ENCODE results near the gene TMEM259. TPM values are rescaled to one million over a fixed set of nuclear protein-coding genes. Genes with fewer than 3 reads are reported as not detected.

The TMEM259 gene
- polyA plus RNA-seq, 3 donors, result 92.3 to 145 (median 126) TPM

DNA sequence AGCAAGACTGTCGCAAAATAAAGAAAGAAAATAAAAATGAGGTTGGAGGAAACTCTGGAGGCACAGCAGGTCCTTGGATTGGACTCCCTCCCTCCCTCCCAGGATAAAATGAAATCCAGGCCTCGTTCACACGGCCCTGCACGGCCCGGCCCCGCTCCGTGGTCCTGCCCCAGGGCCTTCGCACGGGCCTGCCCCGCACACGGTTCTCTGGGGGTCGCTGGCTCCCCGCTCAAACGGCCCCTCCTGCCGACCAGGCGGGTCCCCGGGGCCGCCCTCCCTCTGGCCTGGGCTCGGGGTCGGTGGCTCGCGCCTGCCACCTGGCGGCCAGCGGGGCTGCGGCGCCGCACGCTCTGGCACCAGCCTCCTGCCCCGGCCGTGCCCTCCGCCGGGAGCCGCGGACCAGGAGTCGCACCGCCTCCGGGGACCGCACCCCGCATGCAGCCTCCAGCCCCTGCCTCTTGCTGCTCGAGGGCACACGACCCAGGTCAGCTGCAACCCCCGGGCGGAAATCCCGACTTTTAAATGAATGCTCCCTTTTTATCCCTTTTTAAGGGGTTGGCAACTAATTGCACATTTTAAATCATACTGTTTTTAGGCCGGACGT lies 38.3 kb downstream of the TMEM259 start:
- DNase-seq (ENCODE audit: extremely low read depth in 1 of 11, low read depth in 9 of 11, low spot score in 4 of 11), result peak in 4 of 11 donors; percentile 47 to 69 (median 67)

DNA sequence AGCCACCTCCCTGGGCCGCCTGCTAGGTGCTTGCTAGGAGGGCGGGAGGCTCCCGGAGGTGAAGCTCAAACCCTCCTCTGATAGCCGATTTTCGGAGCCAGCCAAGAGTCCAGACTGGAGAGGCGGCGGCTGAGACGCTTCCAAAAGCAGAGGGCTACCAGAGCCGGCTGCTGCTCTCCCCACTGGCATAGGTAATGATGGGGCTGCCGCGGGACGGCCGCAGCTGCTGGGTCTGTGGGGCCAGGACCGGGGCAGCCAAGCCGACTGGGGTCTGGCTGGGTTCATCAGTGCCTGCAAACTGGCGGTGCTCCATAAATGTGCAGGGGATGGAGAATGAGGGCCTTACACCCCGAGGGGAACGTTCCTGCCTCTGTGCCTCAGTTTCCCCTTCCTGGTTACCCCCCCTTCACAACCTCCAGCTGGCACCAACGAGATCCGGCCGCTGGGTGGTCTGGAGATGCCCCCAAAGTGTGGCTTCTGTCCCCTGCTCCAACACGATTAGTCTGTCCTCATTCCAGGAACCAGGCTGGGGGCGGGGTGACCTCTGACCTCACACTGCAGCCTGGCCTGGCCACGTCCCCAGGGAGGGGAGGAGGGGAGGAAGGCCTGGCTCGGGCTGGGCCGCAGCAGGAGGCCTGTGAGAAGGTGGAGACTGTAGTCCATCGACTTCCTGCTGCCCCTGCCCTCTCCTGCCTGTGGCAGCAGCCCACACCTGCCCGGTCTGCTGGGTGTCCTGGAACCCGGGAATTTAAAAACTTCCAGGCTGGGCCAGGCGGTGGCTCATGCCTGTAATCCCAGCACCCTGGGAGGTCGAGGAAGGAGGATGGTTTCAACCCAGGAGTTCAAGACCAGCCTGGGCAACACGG lies 40.6 kb downstream of the TMEM259 start:
- DNase-seq (ENCODE audit: extremely low read depth in 1 of 11, low read depth in 9 of 11, low spot score in 4 of 11), result no peak

DNA sequence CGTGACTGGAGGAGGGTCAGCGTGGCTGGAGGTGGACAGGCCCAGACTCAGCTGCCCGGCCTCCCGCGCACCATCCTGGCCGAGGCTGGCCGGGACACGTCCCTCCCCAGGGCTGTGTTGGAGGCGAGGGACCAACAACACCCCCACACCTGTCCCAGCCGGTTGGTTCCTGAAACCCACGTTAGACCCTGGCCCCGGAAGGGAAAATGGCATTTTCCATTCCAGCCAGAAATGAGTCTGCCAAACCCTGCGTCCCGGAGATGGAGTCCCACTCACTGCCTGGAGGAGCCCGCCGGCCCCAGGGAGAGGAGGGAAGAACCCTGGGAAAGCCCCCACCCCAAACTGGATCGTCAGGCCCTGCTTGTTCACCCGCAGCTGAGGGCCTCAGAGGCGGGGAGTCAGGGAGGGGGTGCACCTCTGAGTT lies 41.6 kb downstream of the TMEM259 start:
- peak in 1 of 11 donors; percentile 36 for DNase-seq (ENCODE audit: extremely low read depth in 1 of 11, low read depth in 9 of 11, low spot score in 4 of 11)

DNA sequence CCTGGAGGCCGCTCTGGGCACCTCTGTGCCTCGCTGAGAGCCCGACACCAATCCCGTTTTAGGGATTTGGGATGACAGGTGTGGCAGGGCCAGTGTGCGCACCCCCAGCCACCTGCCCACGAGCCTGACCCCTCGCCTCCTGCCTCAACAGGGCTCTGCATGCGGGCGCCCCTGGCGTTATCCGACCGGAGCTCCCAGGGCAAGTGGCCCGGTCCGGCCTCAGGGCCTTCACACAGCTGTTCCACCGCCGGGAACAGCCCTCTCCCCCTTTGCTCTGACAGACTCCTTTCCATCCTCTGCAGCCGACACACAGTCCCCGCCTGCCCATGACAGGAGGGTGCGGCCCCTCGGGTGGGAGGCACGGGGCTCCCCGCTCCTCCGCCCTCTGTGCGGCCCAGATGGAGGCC lies 43.9 kb downstream of the TMEM259 start:
- no peak for DNase-seq (ENCODE audit: extremely low read depth in 1 of 11, low read depth in 9 of 11, low spot score in 4 of 11)

DNA sequence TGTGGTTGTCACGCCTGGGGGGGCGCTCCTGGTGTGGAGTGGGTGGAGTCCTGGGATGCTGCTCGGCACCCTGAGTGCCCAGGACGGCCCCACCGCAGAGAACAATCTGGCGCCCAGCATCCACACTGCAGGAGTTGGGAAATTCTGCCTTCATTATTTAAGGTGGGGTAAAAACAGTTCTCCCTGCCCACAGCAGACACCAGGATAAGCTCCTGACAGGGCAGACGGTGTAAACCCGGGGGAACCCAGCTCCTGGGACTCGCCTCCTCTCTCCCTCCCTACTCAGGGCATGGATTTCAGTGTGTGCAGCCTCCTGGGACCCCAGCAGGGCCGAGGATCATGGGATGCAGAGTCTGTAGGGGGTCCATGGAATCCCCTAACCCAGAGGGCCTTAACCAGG lies 44.4 kb downstream of the TMEM259 start:
- DNase-seq (ENCODE audit: extremely low read depth in 1 of 11, low read depth in 9 of 11, low spot score in 4 of 11), result no peak

DNA sequence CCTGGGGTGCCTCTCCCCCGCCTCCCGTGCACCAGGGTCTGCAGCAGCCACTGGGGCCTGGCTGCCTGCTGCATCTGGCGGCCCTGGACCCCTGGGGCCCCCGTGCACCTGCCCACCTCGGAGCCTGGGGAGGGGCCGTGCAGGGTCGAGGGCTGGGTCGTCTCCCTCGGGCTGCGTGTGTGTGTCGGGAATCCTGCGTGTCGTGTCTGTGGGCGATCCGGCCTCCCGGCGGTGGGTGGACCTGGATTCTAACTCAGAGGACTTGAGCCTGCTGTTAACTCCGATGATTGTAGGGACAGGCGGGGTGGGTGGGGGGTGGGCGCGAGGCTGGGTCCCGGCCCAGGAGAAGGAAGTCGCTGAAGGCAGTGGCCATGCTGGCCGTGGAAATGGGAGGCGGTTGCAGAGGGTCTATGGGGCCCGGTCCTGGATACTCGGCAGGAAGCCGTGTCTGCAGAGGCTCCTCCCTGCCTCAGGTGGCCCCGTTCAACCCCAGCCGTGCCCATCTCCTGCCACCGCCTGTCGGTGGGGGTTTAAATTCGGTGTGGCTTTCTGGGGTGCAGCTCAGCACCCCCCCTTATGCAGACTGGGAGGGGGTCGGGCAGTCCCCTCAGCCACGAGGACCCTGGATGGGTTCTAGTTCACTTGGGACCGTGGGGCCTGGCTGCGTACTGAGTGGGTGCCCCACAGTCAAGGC lies 46.2 kb downstream of the TMEM259 start:
- no peak for DNase-seq (ENCODE audit: extremely low read depth in 1 of 11, low read depth in 9 of 11, low spot score in 4 of 11)

DNA sequence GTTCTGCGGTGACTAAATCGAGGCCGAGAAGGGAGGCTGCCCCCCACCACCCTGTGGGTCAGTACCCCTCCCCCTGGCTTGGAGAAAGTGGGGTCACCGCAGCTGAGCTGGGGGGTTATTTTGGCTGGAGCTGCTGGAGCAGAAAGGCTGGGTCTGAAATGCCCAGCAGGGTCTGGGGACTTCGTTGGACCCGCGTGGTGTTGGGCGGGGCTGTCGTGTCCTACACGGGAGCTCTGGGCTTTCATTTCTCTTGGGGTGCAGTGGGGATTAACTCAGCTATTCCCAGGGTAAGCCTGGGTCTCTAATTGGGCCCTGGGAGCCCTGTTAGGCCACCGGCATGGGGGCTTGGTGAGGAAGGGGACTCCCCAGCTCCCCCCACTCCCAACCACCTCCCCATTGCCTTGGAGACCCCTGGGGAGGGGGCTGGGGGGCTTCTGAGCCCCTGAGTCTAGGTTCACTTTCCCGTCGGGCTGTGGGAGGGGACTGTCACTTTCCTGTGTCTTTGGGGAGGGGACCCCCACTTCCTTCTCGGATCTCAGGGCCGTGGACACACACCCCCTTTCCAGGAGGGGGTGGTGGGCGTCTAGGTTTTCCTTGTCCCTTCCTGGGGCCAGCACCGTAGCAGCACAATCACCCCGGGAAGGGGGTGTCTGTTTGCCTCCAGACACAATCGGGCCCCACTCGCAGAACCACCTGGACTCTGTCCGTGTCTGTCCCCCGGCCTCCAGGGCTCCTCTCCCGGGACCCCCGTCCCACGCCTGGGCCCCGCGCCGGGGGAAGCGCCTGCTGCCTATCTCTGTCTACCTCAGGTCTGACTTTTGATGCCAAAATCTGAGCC lies 47.0 kb downstream of the TMEM259 start:
- DNase-seq (ENCODE audit: extremely low read depth in 1 of 11, low read depth in 9 of 11, low spot score in 4 of 11), result no peak

DNA sequence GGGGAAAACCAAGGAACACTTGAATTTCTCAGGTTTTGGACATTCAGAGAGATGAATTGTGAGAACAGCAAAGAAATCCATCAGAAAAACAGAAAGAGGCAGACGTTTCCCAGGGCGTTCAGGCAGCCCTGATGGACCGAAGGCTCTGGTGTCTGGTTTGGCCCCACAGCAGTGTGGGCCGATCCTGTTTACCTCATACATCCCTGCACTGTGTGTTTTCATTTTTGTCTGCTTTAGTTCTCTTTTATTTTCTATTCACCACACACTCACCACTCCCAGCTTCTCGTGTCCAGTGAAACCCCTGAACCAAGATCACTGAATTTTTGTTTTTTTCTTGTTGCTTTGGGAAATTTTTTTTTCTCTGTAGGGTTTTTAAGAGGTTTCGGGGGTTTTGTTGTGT lies 48.6 kb downstream of the TMEM259 start:
- DNase-seq (ENCODE audit: extremely low read depth in 1 of 11, low read depth in 9 of 11, low spot score in 4 of 11), result no peak

DNA sequence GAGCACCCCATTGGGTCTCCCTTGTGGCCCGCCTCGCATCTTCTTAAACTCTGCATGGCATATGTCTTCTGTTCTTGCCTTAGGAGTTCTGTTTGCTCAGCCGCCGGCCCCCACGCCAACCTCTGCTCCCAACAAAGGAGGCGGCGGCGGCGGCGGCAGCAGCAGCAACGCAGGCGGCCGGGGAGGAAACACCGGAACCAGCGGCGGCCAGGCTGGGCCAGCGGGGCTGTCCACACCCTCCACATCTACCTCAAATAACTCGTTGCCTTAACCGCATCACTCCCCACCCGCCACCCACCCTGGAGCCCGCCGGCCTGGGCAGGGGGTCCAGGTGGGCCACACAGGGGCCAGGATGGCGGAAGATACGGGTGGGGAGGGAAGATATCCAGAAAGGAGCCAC lies 49.1 kb downstream of the TMEM259 start:
- DNase-seq (ENCODE audit: extremely low read depth in 1 of 11, low read depth in 9 of 11, low spot score in 4 of 11), result no peak

DNA sequence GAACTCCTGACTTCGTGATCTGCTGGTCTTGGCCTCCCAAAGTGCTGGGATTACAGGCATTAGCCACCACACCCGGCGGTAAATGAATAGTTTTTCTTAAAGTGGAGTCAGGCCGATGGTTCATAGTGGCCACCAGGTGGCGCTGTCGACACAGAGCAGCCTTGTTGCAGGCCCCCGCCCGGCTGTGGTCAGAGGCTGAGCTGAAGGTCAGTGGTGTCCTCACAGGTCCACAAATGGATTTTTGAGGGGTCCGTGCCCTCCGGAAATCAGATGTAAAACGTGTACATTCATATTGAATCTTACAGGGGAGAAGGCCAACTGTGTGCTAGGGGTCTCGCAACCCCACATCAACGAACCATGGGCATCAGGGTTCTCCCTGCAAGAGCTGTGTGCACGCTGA lies 50.2 kb downstream of the TMEM259 start:
- DNase-seq (ENCODE audit: extremely low read depth in 1 of 11, low read depth in 9 of 11, low spot score in 4 of 11), result no peak

DNA sequence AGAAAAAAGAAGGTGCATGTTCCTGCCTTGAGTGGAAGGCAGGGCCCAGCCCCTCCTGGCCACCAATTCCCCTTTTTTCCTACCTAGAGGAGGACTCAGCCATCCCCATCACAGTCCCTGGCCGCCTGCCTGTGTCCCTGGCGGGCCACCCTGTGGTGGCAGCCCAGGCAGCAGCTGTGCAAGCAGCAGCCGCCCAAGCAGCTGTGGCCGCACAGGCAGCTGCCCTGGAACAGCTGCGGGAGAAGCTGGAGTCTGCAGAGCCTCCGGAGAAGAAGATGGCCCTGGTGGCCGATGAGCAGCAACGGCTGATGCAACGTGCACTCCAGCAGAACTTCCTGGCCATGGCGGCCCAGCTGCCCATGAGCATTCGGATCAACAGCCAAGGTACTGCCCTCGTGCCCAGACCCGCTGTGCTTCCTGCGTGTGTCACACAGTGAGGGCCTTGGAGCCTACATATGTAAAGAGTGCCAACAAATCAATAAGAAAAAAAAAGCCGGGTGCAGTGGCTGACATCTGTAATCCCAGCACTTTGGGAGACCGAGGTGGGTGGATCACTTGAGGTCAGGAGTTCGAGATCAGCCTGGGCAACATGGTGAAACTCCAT lies 54.3 kb downstream of the TMEM259 start:
- no peak for DNase-seq (ENCODE audit: extremely low read depth in 1 of 11, low read depth in 9 of 11, low spot score in 4 of 11)

DNA sequence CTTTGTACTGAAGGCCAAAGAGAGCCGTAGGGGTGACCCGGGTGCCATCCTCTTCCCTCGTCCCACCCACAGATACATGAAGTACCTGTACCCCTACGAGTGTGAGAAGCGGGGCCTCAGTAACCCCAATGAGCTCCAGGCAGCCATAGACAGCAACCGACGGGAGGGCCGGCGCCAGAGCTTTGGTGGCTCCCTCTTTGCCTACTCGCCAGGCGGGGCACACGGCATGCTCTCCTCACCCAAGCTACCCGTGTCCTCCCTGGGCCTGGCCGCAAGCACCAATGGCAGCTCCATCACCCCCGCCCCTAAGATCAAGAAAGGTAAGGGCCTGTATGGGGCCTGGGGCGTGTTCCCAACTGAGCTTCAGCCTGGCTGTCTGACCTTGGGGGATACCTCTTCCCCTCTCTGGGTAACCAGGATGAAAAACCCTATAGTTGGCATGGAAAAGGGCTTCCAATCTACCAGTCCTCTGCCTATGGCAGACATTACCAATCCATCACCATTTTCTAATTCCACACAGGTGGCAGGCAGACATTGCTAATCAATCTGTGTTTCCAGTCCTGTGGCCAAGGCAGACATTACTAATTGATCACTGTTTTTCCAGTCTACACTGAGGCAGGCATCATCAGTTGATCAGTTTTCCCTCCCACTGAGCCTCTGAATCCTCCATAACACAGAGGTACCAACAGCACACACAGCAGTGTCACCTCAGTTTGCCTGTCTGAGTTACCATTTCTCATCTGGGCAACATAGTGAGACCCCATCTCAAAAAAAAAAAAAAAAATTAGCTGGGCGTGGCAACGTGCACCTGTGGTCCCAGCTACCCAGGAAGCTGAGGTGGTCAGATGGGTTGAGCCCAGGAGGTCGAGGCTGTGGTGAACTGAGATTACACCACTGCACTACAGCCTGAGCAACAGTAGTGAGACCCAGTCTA lies 55.9 kb downstream of the TMEM259 start:
- no peak for DNase-seq (ENCODE audit: extremely low read depth in 1 of 11, low read depth in 9 of 11, low spot score in 4 of 11)

DNA sequence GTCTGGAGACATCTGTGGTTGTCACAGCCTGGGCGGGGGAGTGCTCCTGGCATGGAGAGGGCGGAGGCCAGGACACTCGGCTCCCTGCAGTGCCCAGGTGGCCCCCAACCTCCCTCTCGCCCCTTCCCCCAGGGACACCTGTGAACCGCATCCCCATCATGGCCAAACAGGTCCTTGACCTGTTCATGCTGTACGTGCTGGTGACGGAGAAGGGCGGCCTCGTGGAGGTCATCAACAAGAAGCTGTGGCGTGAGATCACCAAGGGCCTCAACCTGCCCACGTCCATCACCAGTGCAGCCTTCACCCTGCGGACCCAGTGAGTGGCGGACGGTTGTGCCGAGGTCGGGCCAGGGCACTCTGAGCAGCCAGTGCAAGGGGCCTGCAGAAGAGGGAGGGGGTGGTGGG lies 56.8 kb downstream of the TMEM259 start:
- no peak for DNase-seq (ENCODE audit: extremely low read depth in 1 of 11, low read depth in 9 of 11, low spot score in 4 of 11)

DNA sequence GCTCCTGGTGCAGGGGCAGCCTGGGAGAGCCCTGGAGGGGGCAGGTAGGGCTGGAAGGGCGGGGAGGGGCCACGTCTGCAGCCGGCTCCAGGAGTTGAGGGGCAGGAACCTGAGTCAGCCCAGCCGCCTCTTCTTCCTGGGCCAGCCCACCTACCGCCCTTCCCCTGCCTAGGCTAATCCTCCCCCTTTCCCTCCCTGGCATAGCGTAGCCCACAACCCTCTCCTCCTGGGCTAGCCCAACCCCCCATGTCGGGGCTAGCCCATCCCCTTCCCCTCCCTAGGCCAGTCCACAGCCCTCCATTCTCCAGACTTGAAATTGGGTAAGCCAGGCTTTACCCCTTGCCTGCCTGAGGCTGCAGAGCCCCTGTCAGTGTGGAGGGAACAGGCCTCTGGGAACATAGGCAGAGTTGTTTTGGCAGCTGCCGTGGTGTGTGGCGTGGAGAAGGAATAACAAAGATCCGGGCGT lies 57.4 kb downstream of the TMEM259 start:
- no peak for DNase-seq (ENCODE audit: extremely low read depth in 1 of 11, low read depth in 9 of 11, low spot score in 4 of 11)

DNA sequence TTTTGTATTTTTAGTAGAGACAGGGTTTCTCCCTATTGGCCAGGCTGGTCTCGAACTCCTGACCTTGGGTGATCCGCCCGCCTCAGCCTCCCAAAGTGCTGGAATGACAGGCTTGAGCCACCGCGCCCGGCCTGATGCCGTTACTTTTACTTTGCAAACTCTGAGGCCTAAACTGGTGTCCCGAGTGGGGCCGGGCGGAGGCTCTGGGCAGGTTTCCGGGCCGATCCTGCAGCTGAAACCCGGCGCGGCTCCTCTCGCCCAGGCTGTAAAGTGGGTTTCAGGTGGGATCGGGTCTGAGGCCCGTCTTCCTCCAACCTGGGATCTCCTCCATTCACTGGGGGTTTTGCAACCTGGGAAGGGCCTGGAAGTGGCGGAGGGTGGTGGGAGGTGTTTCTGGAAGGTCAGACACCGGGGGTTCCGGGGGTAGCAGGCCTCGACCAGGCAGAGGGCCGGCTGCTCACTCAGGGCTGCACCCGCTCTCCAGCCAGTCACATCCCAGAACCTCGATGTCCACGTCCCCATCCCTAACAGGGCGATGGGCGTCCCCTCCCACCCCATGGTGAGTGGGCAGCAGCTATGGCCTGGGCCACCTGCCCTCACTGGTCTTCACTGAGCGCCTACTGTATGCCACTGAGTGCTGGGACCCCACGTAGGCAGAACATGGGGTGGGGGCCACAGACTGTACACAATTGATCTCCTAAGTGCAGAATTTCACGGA lies 58.1 kb downstream of the TMEM259 start:
- no peak for DNase-seq (ENCODE audit: extremely low read depth in 1 of 11, low read depth in 9 of 11, low spot score in 4 of 11)

DNA sequence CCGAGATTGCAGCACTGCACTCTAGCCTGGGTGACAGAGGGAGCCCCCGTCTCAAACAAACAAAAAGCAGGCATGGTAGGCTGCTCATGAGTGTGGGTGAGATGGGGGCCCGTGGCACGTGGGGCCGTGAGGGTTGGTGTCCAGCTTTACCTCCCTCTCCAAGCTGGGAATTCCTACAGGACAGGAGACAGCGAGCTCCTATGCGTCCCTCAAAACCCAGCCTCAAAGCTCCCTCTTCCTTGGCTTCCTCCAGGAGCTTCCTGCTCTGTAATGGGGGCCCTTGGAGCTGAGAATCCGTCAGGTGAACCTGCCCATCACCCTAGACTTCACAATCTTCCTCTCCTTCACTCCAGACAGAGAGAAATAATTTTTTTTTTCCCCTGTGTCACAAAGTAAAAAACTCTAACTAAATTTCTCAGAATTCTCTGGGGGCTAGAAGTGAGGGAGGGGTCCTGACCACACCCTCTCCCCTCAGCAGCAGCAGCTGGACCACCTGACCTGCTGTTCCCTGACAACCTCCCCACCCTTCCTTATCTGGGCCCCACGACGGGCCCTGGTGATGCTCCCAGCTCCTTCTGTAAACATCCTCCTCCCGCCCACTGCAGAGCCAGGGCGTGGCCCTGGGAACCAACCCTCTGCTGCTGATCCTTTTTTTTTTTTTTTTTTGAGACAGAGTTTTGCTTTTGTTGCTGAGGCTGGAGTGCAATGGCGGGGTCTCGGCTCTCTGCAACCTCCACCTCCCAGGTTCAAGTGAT lies 58.9 kb downstream of the TMEM259 start:
- no peak for DNase-seq (ENCODE audit: extremely low read depth in 1 of 11, low read depth in 9 of 11, low spot score in 4 of 11)

DNA sequence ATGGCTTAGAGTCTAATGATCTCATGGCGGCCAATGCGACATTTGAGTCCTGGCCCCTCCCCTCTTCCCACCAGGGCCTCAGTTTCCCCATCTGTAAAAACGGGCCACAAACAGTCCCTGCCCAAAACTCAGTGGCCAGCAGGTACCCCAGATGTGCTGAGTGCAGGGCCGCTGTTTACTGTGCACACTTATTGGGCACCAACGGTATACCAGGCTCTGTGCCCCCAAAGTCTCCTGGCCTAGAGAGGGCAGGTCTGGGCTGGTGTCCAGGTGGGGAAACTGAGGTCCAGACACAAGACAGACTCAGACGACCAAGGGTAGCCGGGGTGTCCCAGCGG lies 60.4 kb downstream of the TMEM259 start:
- no peak for DNase-seq (ENCODE audit: extremely low read depth in 1 of 11, low read depth in 9 of 11, low spot score in 4 of 11)
